ENCODE measurements around the gene BAIAP2. TPM values are rescaled to one million over a fixed set of nuclear protein-coding genes. Genes with fewer than 3 reads are reported as not detected.
"Not testable (repeated sequence)": the region's sequence is repeated elsewhere in the genome, so short reads cannot be mapped to it uniquely, and the experiment has no call there.

Gene BAIAP2
- total RNA-seq, 1 donor from 2014 or later, result 27.9 TPM

- H3K4me3 ChIP-seq, result no peak overlapping the region
- TF ChIP-seq CTCF (IDR thresholded peaks at IDR 0.05; ENCODE audit: borderline replicate concordance), result no peak
- no peaks in the 10 kb centered on the region for H3K27me3 ChIP-seq (ENCODE audit: low read depth)
- DNase-seq, result no peak
- H3K4me1 ChIP-seq, result peaks cover 4% of the 10 kb centered on the region
- H3K36me3 ChIP-seq, result peaks cover 10% of the 10 kb centered on the region
- intact Hi-C loops (cut with micrococcal nuclease), result no loop called here
- no peaks in the 10 kb centered on the region for H3K9me3 ChIP-seq (replicated peaks)
- H3K27ac ChIP-seq (replicated peaks), result no peak overlapping the region
These were observed 39.3 kb downstream of the BAIAP2 start for GRCh38 chr17:81073967-81074839.

GRCh38 chr17:81074875-81075274 is 39.9 kb downstream of the BAIAP2 start:
- no peaks in the 10 kb centered on the region for H3K9me3 ChIP-seq (replicated peaks)
- peaks cover 10% of the 10 kb centered on the region for H3K36me3 ChIP-seq
- peaks cover under 1% of the 10 kb centered on the region for H3K4me1 ChIP-seq
- intact Hi-C loops (cut with micrococcal nuclease), result no loop called here
- no peak for DNase-seq
- no peaks in the 10 kb centered on the region for H3K27me3 ChIP-seq (ENCODE audit: low read depth)
- TF ChIP-seq CTCF (IDR thresholded peaks at IDR 0.05; ENCODE audit: borderline replicate concordance), result no peak
- H3K27ac ChIP-seq (replicated peaks), result no peak overlapping the region
- no peak overlapping the region for H3K4me3 ChIP-seq

DNA sequence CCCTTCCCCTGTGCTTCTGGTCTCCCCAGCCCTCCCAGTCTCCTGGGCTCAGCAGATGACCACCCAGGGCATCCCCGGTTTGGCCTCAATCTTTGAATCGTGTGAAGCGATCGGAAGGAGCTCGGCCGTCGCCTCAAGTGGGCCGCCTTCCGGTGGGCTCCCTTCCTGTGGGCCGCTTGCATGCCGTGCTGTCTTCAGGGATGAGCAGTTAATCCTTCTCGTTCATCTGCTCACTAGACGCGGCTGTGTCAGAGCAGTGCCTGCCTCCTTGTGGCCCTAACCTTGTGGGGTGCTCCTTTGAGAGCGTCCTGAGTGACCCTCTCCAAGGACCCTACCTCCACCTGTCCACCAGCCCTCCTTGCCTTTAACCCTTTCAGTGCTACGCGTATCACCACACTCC is 40.4 kb downstream of the BAIAP2 start:
- Histone ChIP-seq H3K27ac (replicated peaks) (no peak overlapping the region), H3K9me3 (replicated peaks) (no peaks in the 10 kb centered on the region), H3K36me3 (peaks cover 10% of the 10 kb centered on the region), H3K27me3 (ENCODE audit: low read depth) (no peaks in the 10 kb centered on the region), H3K4me3 (no peak overlapping the region), H3K4me1 (peaks cover 5% of the 10 kb centered on the region)
- no peak for TF ChIP-seq CTCF (IDR thresholded peaks at IDR 0.05; ENCODE audit: borderline replicate concordance)
- no peak for DNase-seq
- intact Hi-C loops (cut with micrococcal nuclease), result no loop called here

DNA sequence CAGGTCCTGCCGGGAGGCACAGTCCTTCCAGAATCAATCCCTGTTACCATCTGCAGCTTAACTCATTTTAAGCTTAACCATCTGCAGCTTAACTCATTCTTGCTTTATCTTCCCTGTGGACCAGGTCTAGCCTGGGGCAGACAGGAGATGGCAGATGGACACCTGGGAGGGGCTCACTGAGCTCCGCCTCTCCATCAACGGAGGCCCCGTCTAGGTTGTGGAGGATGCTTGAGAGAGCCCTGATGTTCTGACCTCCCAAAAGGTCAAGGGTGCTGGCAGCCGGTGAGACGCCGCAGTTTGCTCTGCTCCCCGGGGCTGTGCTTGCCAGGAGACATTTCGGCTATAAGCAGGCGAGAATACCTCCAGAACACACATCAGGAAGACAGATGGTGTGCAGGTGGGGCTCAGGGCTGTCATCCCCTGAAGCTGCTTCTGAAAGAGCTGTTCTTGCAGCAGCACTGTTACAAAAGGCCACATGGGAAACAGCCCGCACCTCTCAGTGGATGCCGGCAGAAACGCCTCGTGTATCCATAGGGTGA is 41.3 kb downstream of the BAIAP2 start:
- intact Hi-C loops (cut with micrococcal nuclease), result no loop called here
- Histone ChIP-seq H3K27me3 (ENCODE audit: low read depth) (no peaks in the 10 kb centered on the region), H3K4me3 (no peak overlapping the region), H3K4me1 (peaks cover 13% of the 10 kb centered on the region), H3K9me3 (replicated peaks) (no peaks in the 10 kb centered on the region), H3K36me3 (peaks cover 10% of the 10 kb centered on the region), H3K27ac (replicated peaks) (no peak overlapping the region)
- DNase-seq, result no peak
- TF ChIP-seq CTCF (IDR thresholded peaks at IDR 0.05; ENCODE audit: borderline replicate concordance), result no peak

GRCh38 chr17:81078026-81078913 is 43.3 kb downstream of the BAIAP2 start:
- H3K27ac ChIP-seq (replicated peaks); DNase-seq; H3K27me3 ChIP-seq (ENCODE audit: low read depth); H3K9me3 ChIP-seq (replicated peaks); H3K4me3 ChIP-seq; H3K36me3 ChIP-seq; intact Hi-C loops (cut with micrococcal nuclease): not testable (repeated sequence)
- peaks cover 33% of the 10 kb centered on the region for H3K4me1 ChIP-seq

Measured in left ventricle myocardium inferior (tissue), 1 donor.